22Rv1 (cell line): ENCODE results near the gene PTGR3.

ENCODE experiments used
- H3K27ac ChIP-seq: fragments of 450-650 bp; 2 replicates; pipeline ENCODE4 v1.5.1; 2017
- ZFX ChIP-seq: fragments of 450-650 bp; IDR thresholded peaks from 2 replicates; pipeline ENCODE4 v1.6.1; 2017; ENCODE audit warnings: antibody characterized with exemption, borderline replicate concordance
- TF ChIP-seq, protein P1 (sequence below): fragments of 450-650 bp; IDR thresholded peaks from 2 replicates; pipeline ENCODE4 v1.5.1; 2017; ENCODE audit warnings: mild to moderate bottlenecking

Gene PTGR3

DNA sequence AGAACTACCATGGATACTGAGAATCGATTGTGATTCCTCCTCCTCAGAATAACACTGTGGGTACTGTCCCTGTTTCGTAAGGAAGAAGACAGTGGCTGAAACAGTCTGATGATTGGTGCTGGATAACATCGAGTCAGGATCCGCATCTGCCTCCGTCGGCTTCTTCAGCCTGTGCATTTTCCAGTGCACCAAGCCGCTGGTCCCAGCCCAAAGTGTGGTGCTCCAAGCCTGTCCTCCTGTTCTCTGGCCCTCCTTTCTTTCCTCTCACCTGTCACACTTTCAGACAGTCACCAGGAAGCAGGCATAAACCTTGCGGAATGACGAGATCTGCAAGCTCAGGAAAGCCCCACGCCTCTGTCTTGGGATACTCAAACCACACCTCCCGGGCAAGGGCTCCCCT lies 30.6 kb downstream of the PTGR3 start:
- H3K27ac ChIP-seq, result no peak overlapping the region
- TF ChIP-seq, protein P1, sequence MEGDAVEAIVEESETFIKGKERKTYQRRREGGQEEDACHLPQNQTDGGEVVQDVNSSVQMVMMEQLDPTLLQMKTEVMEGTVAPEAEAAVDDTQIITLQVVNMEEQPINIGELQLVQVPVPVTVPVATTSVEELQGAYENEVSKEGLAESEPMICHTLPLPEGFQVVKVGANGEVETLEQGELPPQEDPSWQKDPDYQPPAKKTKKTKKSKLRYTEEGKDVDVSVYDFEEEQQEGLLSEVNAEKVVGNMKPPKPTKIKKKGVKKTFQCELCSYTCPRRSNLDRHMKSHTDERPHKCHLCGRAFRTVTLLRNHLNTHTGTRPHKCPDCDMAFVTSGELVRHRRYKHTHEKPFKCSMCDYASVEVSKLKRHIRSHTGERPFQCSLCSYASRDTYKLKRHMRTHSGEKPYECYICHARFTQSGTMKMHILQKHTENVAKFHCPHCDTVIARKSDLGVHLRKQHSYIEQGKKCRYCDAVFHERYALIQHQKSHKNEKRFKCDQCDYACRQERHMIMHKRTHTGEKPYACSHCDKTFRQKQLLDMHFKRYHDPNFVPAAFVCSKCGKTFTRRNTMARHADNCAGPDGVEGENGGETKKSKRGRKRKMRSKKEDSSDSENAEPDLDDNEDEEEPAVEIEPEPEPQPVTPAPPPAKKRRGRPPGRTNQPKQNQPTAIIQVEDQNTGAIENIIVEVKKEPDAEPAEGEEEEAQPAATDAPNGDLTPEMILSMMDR, result no peak
- no peak for TF ChIP-seq ZFX

DNA sequence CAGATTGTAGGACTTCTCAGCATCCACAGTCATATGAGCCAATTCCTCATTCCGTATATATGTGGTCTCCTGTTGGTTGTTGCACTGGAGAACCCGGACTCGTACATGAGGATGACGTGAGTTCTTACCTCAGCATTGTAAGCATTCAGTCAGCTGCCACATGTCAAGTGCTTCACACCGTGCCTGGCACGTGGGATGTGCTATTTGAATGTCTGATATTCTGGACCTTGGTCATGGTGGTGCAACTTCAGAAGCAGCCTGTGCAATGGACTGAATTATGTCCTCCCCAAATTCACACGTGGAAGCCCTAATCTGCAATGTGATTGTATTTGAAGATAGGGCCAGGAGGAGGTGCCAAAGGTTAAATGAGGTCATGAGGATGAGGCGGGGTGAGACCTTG lies 32.1 kb downstream of the PTGR3 start:
- no peak overlapping the region for H3K27ac ChIP-seq
- no peak for TF ChIP-seq ZFX
- TF ChIP-seq, protein P1, result no peak

DNA sequence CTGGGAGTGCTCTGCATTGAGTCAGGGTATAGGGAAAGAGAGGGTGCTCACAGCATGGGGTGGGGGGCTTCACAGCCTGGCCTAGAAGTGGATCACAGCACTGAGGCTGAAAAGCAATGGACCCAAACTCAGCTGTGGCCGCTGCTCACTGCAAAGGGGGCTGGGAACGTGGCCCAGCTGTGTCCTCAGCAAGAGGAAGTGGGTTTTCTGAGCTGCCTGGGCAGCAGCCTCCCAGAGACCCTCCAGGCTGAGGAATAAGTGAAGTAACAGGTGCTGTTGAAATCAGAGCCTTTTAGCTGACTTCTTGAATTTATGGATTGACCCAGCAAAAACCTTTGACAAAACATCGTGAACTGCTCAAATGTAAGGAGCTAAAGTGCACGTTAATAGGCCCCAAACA lies 35.2 kb downstream of the PTGR3 start:
- H3K27ac ChIP-seq, result no peak overlapping the region
- TF ChIP-seq ZFX, result no peak
- TF ChIP-seq, protein P1, result no peak

DNA sequence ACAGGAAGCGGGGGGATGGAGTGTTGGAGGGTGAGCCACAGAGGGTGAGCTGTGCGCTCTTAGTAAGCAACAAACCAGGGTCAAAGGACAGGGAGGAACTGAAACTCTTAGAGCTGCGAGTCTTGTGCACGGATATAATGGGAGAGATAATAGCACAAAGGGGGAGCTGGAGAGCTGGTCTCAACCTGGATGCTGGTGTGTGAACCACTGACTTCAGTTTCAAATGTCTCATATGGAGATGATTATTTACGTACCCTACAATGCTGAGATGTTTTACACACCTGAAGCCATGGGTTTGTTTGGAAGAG lies 35.9 kb downstream of the PTGR3 start:
- no peak for TF ChIP-seq ZFX
- TF ChIP-seq, protein P1, result 0 out of 2 replicates have a peak, but pooled peaks have one; percentile 9
- H3K27ac ChIP-seq, result no peak overlapping the region

DNA sequence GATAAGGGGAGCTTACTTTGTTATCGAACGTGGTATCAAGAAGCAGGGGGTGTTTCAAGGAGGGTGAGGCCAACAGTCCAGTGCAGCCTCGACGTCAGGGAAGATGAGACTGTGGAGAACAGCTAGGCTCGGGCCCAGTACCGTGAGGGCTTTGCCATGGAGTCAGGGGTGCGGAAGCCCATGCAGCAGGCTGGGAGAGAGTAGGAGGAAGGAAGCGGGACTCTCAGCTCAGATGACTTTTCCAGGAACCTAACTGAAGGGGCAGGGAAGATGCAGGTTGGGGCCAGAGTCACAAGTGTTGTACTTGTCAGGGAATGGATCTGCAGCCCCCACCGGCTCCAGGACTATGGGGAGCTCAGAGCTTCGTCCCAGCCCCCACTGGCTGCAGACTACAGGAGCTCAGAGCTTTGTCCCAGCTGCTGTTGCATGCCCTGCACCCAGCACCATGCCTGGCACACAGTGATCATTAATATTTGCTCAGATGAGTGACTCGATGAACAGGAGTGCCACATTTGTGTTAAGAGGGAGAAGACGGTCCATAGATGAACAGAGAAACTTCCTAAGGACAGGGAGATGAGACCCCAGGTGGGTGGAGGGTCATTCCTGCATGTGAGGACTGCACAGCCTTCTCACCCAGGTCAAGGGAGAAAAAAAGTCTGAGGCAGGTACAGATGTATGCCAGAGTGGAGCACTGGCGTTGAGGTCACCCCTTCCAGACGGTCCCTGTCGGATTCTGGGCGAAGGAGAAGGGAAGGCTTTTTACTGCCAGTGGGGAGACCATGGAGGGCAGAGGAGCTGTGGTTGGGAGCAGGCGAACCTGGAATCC lies 36.4 kb downstream of the PTGR3 start:
- H3K27ac ChIP-seq, result no peak overlapping the region
- no peak for TF ChIP-seq ZFX
- TF ChIP-seq, protein P1, result no peak

DNA sequence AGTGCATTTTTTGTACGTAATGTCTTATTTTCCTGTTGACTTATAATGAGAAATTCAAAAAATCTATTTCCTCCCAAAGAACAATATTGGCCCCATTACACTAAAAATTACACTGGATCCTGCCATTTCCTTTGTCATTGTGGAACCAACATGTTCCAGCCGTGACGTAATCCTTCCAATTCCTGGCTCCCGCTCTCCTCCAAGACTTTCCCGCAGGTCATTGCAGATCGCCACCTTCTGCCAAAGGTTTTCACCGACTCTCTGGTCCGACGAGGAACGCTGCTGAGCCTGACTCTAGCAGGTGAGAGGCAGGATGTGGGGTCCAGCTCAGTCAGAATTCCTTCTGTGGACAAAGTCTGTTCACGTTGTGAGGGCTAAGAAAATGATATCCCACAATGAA lies 38.0 kb downstream of the PTGR3 start:
- TF ChIP-seq, protein P1, result no peak
- no peak for TF ChIP-seq ZFX
- H3K27ac ChIP-seq, result no peak overlapping the region

DNA sequence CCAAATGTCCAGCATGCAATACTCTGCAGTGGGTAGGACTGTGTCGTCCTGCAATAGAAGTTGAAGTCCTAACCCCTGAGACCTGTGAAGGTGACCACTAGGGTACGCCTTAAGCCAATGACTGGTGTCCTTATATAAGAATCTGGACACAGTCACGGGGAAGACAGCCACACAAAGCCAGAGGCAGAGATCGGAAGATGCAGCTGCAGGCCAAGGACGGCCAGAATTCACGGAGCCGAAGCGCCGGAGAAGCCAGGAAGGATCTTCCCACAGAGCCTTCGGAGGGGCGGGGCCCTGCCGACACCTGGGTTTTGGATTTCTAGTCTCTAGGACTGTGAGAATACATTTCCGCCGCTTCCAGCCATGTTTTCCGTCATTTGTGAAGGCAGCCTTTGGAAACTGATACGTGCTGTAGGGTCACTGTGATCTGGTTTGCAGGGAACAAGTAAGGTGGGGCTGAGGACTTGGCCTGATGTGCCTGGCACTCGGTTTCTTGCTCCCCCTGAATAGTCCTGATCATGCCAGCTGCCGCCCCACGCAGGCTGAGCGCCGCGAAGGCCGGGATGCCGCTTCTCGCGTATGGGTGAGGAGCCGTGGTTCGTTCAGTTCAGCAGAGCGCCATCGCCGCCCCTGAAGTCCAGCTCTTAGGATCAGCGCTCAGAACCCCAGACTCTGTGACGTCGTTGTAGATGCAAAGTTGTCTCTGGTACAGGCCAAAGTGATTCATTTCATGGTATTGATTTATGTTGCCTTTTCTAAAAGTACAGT lies 38.7 kb downstream of the PTGR3 start:
- H3K27ac ChIP-seq, result no peak overlapping the region
- TF ChIP-seq ZFX, result no peak
- TF ChIP-seq, protein P1, result no peak
